HEK293 (cell line): ENCODE data around the gene GLCCI1.

ENCODE experiments used
- CTCF ChIA-PET: fragments of 350-600 bp; formaldehyde crosslinking; extraction: SDS; loops from one replicate; lab custom pipeline; 2021; ENCODE audit warnings: antibody characterized with exemption; lab: Yijun Ruan, JAX
- POLR2A ChIA-PET: fragments of 300-600 bp; formaldehyde crosslinking; extraction: SDS; loops from one replicate; lab custom pipeline; 2020; ENCODE audit warnings: antibody characterized with exemption, inconsistent platforms; lab: Yijun Ruan, JAX
- H3K27ac ChIP-seq: fragments of 200-500 bp; sonication (Bioruptor generic); 2 replicates; pipeline ENCODE4 v1.5.1; 2014; ENCODE audit warnings: low read depth, low read length, control low read depth, inconsistent platforms; ENCODE audit errors: extremely low read depth
- H3K36me3 ChIP-seq, 2 experiments: fragments of 200-500 bp in 1 of 2; sonication (Bioruptor generic) in 1 of 2; 1 replicate in 1 of 2; 2 replicates in 1 of 2; pipeline ENCODE4 v1.5.1; 2014 to 2017; ENCODE audit warnings: inconsistent platforms in 2 of 2, low read length in 2 of 2; ENCODE audit not compliant: control insufficient read depth in 2 of 2, insufficient read depth in 1 of 2
- H3K4me1 ChIP-seq: fragments of 200-500 bp; sonication (Bioruptor generic); 2 replicates; pipeline ENCODE4 v1.5.1; 2014; ENCODE audit warnings: mild to moderate bottlenecking, low read length, inconsistent platforms; ENCODE audit not compliant: control insufficient read depth, insufficient read depth
- H3K4me3 ChIP-seq: 2 replicates; pipeline ENCODE4 v1.5.1; 2011; ENCODE audit warnings: low read depth, mild to moderate bottlenecking, control low read depth, low read length, moderate library complexity
- H3K9me3 ChIP-seq: fragments of 200-500 bp; sonication (Bioruptor generic); 2 replicates; pipeline ENCODE4 v1.5.1; 2014; ENCODE audit warnings: low read depth, low read length, inconsistent platforms; ENCODE audit not compliant: control insufficient read depth, insufficient read depth
- BCL11B ChIP-seq: fragments of 450-650 bp; formaldehyde crosslinking; IDR thresholded peaks from 2 replicates; pipeline ENCODE4 v1.5.1; 2016; ENCODE audit warnings: low read depth, missing biosample characterization, missing genetic modification characterization
- GFI1B ChIP-seq: fragments of 450-650 bp; formaldehyde crosslinking; IDR thresholded peaks from 2 replicates; pipeline ENCODE4 v1.5.1; 2016; ENCODE audit warnings: missing biosample characterization, missing genetic modification characterization
- GLI4 ChIP-seq: fragments of 450-650 bp; formaldehyde crosslinking; IDR thresholded peaks from 2 replicates; pipeline ENCODE4 v1.5.1; 2016; ENCODE audit warnings: missing biosample characterization, missing genetic modification characterization
- KLF1 ChIP-seq: fragments of 450-650 bp; formaldehyde crosslinking; IDR thresholded peaks from 2 replicates; pipeline ENCODE4 v1.5.1; 2016; ENCODE audit warnings: missing biosample characterization, missing genetic modification characterization
- KLF10 ChIP-seq: fragments of 450-650 bp; IDR thresholded peaks from 2 replicates; pipeline ENCODE4 v1.5.1; 2018; ENCODE audit warnings: missing biosample characterization, mild to moderate bottlenecking, missing genetic modification characterization
- REST ChIP-seq: fragments of 450-650 bp; formaldehyde crosslinking; IDR thresholded peaks from 2 replicates; pipeline ENCODE4 v1.5.1; 2016; ENCODE audit warnings: missing biosample characterization, missing genetic modification characterization
- SCRT2 ChIP-seq: fragments of 450-650 bp; formaldehyde crosslinking; IDR thresholded peaks from 2 replicates; pipeline ENCODE4 v1.5.1; 2016; ENCODE audit warnings: missing biosample characterization, missing genetic modification characterization
- ZBTB10 ChIP-seq: fragments of 450-650 bp; formaldehyde crosslinking; IDR thresholded peaks from 2 replicates; pipeline ENCODE4 v1.5.1; 2016; ENCODE audit warnings: missing biosample characterization, missing genetic modification characterization
- ZBTB26 ChIP-seq: fragments of 450-650 bp; formaldehyde crosslinking; optimal IDR thresholded peaks from 2 replicates; pipeline ENCODE3; 2016; ENCODE audit warnings: missing biosample characterization, mild to moderate bottlenecking, missing genetic modification characterization
- ZFP37 ChIP-seq: fragments of 450-650 bp; formaldehyde crosslinking; IDR thresholded peaks from 2 replicates; pipeline ENCODE4 v1.5.1; 2016; ENCODE audit warnings: missing biosample characterization, missing genetic modification characterization
- ZNF114 ChIP-seq: fragments of 450-650 bp; formaldehyde crosslinking; IDR thresholded peaks from 2 replicates; pipeline ENCODE4 v1.5.0; 2017; ENCODE audit warnings: missing biosample characterization, missing genetic modification characterization
- ZNF140 ChIP-seq: fragments of 450-650 bp; formaldehyde crosslinking; IDR thresholded peaks from 2 replicates; pipeline ENCODE4 v1.5.1; 2016; ENCODE audit warnings: missing biosample characterization, missing genetic modification characterization
- ZNF148 ChIP-seq: fragments of 450-650 bp; formaldehyde crosslinking; IDR thresholded peaks from 2 replicates; pipeline ENCODE4 v1.5.0; 2017; ENCODE audit warnings: missing biosample characterization, missing genetic modification characterization, borderline replicate concordance
- ZNF157 ChIP-seq: fragments of 450-650 bp; formaldehyde crosslinking; IDR thresholded peaks from 2 replicates; pipeline ENCODE4 v1.5.1; 2016; ENCODE audit warnings: missing biosample characterization, missing genetic modification characterization
- ZNF174 ChIP-seq: fragments of 450-650 bp; formaldehyde crosslinking; IDR thresholded peaks from 2 replicates; pipeline ENCODE4 v1.5.0; 2017; ENCODE audit warnings: missing biosample characterization, mild to moderate bottlenecking, missing genetic modification characterization
- ZNF202 ChIP-seq: fragments of 450-650 bp; formaldehyde crosslinking; IDR thresholded peaks from 2 replicates; pipeline ENCODE4 v1.5.1; 2016; ENCODE audit warnings: missing biosample characterization, missing genetic modification characterization, borderline replicate concordance
- ZNF223 ChIP-seq: fragments of 450-650 bp; formaldehyde crosslinking; IDR thresholded peaks from 2 replicates; pipeline ENCODE4 v1.5.1; 2016; ENCODE audit warnings: missing biosample characterization, missing genetic modification characterization
- ZNF23 ChIP-seq: fragments of 450-650 bp; formaldehyde crosslinking; IDR thresholded peaks from 2 replicates; pipeline ENCODE4 v1.5.1; 2016; ENCODE audit warnings: missing biosample characterization, missing genetic modification characterization, borderline replicate concordance
- ZNF350 ChIP-seq: fragments of 450-650 bp; formaldehyde crosslinking; IDR thresholded peaks from 2 replicates; pipeline ENCODE4 v1.5.0; 2017; ENCODE audit warnings: missing biosample characterization, mild to moderate bottlenecking, missing genetic modification characterization
- ZNF404 ChIP-seq: fragments of 450-650 bp; formaldehyde crosslinking; IDR thresholded peaks from 2 replicates; pipeline ENCODE4 v1.5.1; 2017; ENCODE audit warnings: missing biosample characterization, missing genetic modification characterization
- ZNF416 ChIP-seq: fragments of 450-650 bp; formaldehyde crosslinking; IDR thresholded peaks from 2 replicates; pipeline ENCODE4 v1.5.1; 2016; ENCODE audit warnings: missing biosample characterization, missing genetic modification characterization
- ZNF426 ChIP-seq: fragments of 450-650 bp; formaldehyde crosslinking; IDR thresholded peaks from 2 replicates; pipeline ENCODE4 v1.5.1; 2017; ENCODE audit warnings: missing biosample characterization, missing genetic modification characterization, mild to moderate bottlenecking, inconsistent platforms, moderate library complexity
- ZNF610 ChIP-seq: fragments of 450-650 bp; formaldehyde crosslinking; IDR thresholded peaks from 2 replicates; pipeline ENCODE4 v1.5.1; 2016; ENCODE audit warnings: missing biosample characterization, missing genetic modification characterization, borderline replicate concordance
- ZNF660 ChIP-seq: fragments of 450-650 bp; IDR thresholded peaks from 2 replicates; pipeline ENCODE4 v1.5.1; 2018; ENCODE audit warnings: missing biosample characterization, mild to moderate bottlenecking, missing genetic modification characterization
- ZNF707 ChIP-seq: fragments of 450-650 bp; formaldehyde crosslinking; IDR thresholded peaks from 2 replicates; pipeline ENCODE4 v1.5.1; 2016; ENCODE audit warnings: missing biosample characterization, missing genetic modification characterization
- ZNF776 ChIP-seq: fragments of 450-650 bp; formaldehyde crosslinking; IDR thresholded peaks from 2 replicates; pipeline ENCODE4 v1.5.0; 2017; ENCODE audit warnings: missing biosample characterization, missing genetic modification characterization, borderline replicate concordance
- ZNF777 ChIP-seq: fragments of 450-650 bp; formaldehyde crosslinking; IDR thresholded peaks from 2 replicates; pipeline ENCODE4 v1.5.1; 2017; ENCODE audit warnings: missing biosample characterization, missing genetic modification characterization, borderline replicate concordance

The GLCCI1 gene

GRCh38 chr7:8051998-8052397, 83.4 kb downstream of the GLCCI1 start:
- TF ChIP-seq ZNF610 (no peak), ZNF202 (tag by site-specific recombination) (no peak)
- POLR2A ChIA-PET = no interaction called here
- Histone ChIP-seq H3K4me1 (no peaks in the 10 kb centered on the region), H3K27ac (no peak overlapping the region), H3K4me3 (no peak overlapping the region), H3K9me3 (no peaks in the 10 kb centered on the region), H3K36me3 (peaks cover 3 to 4% of the 10 kb centered on the region in 2 experiments; a peak in 2 of 3 replicates)
- CTCF ChIA-PET = no interaction called here

GRCh38 chr7:8052824-8053223, 84.2 kb downstream of the GLCCI1 start:
- H3K4me1 ChIP-seq = no peaks in the 10 kb centered on the region
- peaks cover 3 to 6% of the 10 kb centered on the region in 2 experiments; a peak in 2 of 3 replicates for H3K36me3 ChIP-seq
- no peaks in the 10 kb centered on the region for H3K9me3 ChIP-seq
- H3K4me3 ChIP-seq = no peak overlapping the region
- CTCF ChIA-PET = no interaction called here
- POLR2A ChIA-PET = no interaction called here
- H3K27ac ChIP-seq = no peak overlapping the region
- TF ChIP-seq REST (tag by site-specific recombination) (no peak), ZNF707 (no peak), ZNF610 (no peak), SCRT2 (tag by site-specific recombination) (no peak), ZNF174 (tag by site-specific recombination) (no peak), ZNF148 (tag by site-specific recombination) (no peak), ZNF23 (tag by site-specific recombination) (no peak), ZNF350 (tag by site-specific recombination) (no peak), ZNF660 (tag by site-specific recombination) (no peak), KLF10 (no peak), ZBTB10 (tag by site-specific recombination) (no peak), KLF1 (no peak), ZNF776 (tag by site-specific recombination) (no peak), ZNF777 (tag by site-specific recombination) (no peak), ZNF114 (no peak), GLI4 (tag by site-specific recombination) (no peak), ZNF223 (no peak), GFI1B (no peak), ZNF404 (peak; percentile 48; the same call in 1 of the 2 replicates), ZNF140 (tag by site-specific recombination) (0 out of 2 replicates have a peak, but pooled peaks have one; percentile 36), ZNF426 (tag by site-specific recombination) (peak; percentile 66), ZNF202 (tag by site-specific recombination) (0 out of 2 replicates have a peak, but pooled peaks have one; percentile 49), ZNF157 (tag by site-specific recombination) (no peak), BCL11B (tag by site-specific recombination) (no peak), ZBTB26 (tag by site-specific recombination) (no peak), ZFP37 (tag by site-specific recombination) (no peak), ZNF416 (no peak)
